CD4-positive, alpha-beta T cell (primary cell): ENCODE results near the gene LCN1. TPM values are rescaled to one million over a fixed set of nuclear protein-coding genes. Genes with fewer than 3 reads are reported as not detected.

ENCODE experiments used
- ATAC-seq: fragments of 200-7000 bp; cut with Tn5 transposase; one replicate; pipeline ENCODE4 v1.10.0; 2022; ENCODE audit warnings: mild to moderate bottlenecking; ENCODE audit not compliant: poor library complexity
- CTCF ChIA-PET: fragments of 350-600 bp; sonication (Branson Sonifier 250); formaldehyde crosslinking; loops from one replicate; lab custom pipeline; 2021; ENCODE audit warnings: antibody characterized with exemption, inconsistent platforms; lab: Charles Lee
- POLR2A ChIA-PET: fragments of 350-600 bp; sonication (Branson Sonifier 250); formaldehyde crosslinking; loops from one replicate; lab custom pipeline; 2021; ENCODE audit warnings: antibody characterized with exemption, inconsistent platforms; lab: Charles Lee
- DNase-seq, 14 experiments: peaks; one replicate each; pipeline ENCODE4 v3.0.0-alpha.2; 2013 to 2020; ENCODE audit warnings: mixed read lengths in 2 of 14
- H3K27ac ChIP-seq, 2 donors: one replicate each; pipeline versions ENCODE4 v1.5.1 to v1.7.0; 2013; ENCODE audit warnings: low read length in 2 of 2, low read depth in 1 of 2, mild to moderate bottlenecking in 1 of 2
- H3K27me3 ChIP-seq, 2 experiments: 1 replicate in 1 of 2; 2 replicates in 1 of 2; pipeline versions ENCODE4 v1.6.1 to v1.7.0; 2013; ENCODE audit warnings: low read length in 2 of 2, control low read depth in 1 of 2, mild to moderate bottlenecking in 1 of 2, moderate library complexity in 1 of 2; ENCODE audit not compliant: insufficient read depth in 2 of 2, control insufficient read depth in 1 of 2
- H3K36me3 ChIP-seq: one replicate; pipeline ENCODE4 v1.6.1; 2013; ENCODE audit warnings: low read length, control low read depth; ENCODE audit not compliant: insufficient read depth
- H3K4me1 ChIP-seq: one replicate; pipeline ENCODE4 v1.6.1; 2013; ENCODE audit warnings: low read length, control low read depth; ENCODE audit not compliant: insufficient read depth
- H3K4me3 ChIP-seq: one replicate; pipeline ENCODE4 v1.5.1; 2013; ENCODE audit warnings: mild to moderate bottlenecking, low read length, moderate library complexity
- H3K9me3 ChIP-seq, 2 experiments: 1 replicate in 1 of 2; 2 replicates in 1 of 2; pipeline versions ENCODE4 v1.6.1 to v1.7.0; 2013; ENCODE audit warnings: low read length in 2 of 2, mild to moderate bottlenecking in 2 of 2, control low read depth in 1 of 2, moderate library complexity in 1 of 2; ENCODE audit not compliant: control insufficient read depth in 1 of 2, insufficient read depth in 1 of 2
- H3K27ac Mint-ChIP-seq: one replicate; pipeline ENCODE4 v1.8.0; 2020; ENCODE audit warnings: mixed read lengths
- H3K27me3 Mint-ChIP-seq: one replicate; pipeline ENCODE4 v1.8.0; 2021; ENCODE audit warnings: mixed read lengths
- H3K36me3 Mint-ChIP-seq: one replicate; pipeline ENCODE4 v1.8.0; 2021; ENCODE audit warnings: low read depth, mixed read lengths
- H3K4me1 Mint-ChIP-seq: one replicate; pipeline ENCODE4 v1.8.0; 2021; ENCODE audit warnings: low read depth, mixed read lengths
- H3K4me3 Mint-ChIP-seq: one replicate; pipeline ENCODE4 v1.8.0; 2020; ENCODE audit warnings: mild to moderate bottlenecking, mixed read lengths
- H3K9me3 Mint-ChIP-seq: one replicate; pipeline ENCODE4 v1.8.0; 2020; ENCODE audit warnings: mixed read lengths
- intact Hi-C, 2 experiments: fragments of 100-400 bp; cut with DNase I in 1 of 2; cut with micrococcal nuclease in 1 of 2; formaldehyde crosslinking; loops; one replicate each; pipeline versions ENCODE4 v1.15.1 to v1.9.0; 2023 to 2025; cut with DNase I, micrococcal nuclease
- total RNA-seq, 174 experiments: library from RNA in 2 of 174; stranded (reverse) in 2 of 174; gene quantifications; one replicate each; pipeline ENCODE4 v1.2.3 and lab custom pipeline; 2021 to 2026
- TF ChIP-seq, protein P1 (sequence below): fragments of 200-600 bp; IDR thresholded peaks from one replicate; pipeline ENCODE4 v1.8.0; 2022; ENCODE audit warnings: antibody characterized with exemption, mild to moderate bottlenecking

The LCN1 gene
- total RNA-seq, 2 experiments from 2014 or later: not detected

DNA sequence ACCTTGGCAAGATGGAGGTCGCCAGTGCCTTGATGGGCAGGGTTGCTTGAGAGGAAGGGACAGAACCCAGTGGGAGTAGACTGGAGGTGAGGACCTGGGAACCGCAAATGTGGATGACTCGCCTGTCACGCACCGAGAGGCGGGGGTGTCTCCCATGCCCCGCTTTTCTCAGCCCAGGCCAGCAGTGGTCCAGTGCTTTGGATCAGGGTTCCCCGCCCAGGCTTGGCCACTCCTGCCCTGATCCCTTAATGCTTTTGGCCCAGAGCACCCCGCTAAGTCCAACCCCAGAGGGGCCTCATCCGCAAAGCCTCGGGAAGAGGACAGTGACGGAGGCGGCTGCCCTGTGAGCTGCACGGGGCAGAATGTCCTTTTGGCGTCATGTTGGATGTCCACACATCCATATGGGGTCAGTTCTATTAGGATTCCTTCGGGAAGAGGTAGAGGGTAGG lies 18.3 kb upstream of the LCN1 start:
- ChIA-PET CTCF (no interaction called here), POLR2A (no interaction called here)
- Histone ChIP-seq H3K27ac (no peak overlapping the region), H3K4me1 (peaks cover 46% of the 10 kb centered on the region), H3K9me3 (peaks cover 0 to 9% of the 10 kb centered on the region in 2 experiments), H3K36me3 (peaks cover 27% of the 10 kb centered on the region), H3K27me3 (no peaks in the 10 kb centered on the region), H3K4me3 (no peak overlapping the region)
- Mint-ChIP-seq H3K36me3 (peaks cover 41% of the 10 kb centered on the region), H3K27me3 (no peaks in the 10 kb centered on the region), H3K9me3 (no peaks in the 10 kb centered on the region), H3K4me3 (peak overlapping the region; percentile 82), H3K27ac (no peak overlapping the region), H3K4me1 (peaks cover 24% of the 10 kb centered on the region)
- intact Hi-C loops: loop anchor here in 1 of 2 experiments (5.0 to 10.0 kb wide), 3 partner anchors 459 to 1338 kb away; partner anchors contain the start of genes RNU6ATAC, RXRA and UBAC1
- DNase-seq: no peak
- no peak for ATAC-seq
- TF ChIP-seq, protein P1, sequence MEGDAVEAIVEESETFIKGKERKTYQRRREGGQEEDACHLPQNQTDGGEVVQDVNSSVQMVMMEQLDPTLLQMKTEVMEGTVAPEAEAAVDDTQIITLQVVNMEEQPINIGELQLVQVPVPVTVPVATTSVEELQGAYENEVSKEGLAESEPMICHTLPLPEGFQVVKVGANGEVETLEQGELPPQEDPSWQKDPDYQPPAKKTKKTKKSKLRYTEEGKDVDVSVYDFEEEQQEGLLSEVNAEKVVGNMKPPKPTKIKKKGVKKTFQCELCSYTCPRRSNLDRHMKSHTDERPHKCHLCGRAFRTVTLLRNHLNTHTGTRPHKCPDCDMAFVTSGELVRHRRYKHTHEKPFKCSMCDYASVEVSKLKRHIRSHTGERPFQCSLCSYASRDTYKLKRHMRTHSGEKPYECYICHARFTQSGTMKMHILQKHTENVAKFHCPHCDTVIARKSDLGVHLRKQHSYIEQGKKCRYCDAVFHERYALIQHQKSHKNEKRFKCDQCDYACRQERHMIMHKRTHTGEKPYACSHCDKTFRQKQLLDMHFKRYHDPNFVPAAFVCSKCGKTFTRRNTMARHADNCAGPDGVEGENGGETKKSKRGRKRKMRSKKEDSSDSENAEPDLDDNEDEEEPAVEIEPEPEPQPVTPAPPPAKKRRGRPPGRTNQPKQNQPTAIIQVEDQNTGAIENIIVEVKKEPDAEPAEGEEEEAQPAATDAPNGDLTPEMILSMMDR: no peak

DNA sequence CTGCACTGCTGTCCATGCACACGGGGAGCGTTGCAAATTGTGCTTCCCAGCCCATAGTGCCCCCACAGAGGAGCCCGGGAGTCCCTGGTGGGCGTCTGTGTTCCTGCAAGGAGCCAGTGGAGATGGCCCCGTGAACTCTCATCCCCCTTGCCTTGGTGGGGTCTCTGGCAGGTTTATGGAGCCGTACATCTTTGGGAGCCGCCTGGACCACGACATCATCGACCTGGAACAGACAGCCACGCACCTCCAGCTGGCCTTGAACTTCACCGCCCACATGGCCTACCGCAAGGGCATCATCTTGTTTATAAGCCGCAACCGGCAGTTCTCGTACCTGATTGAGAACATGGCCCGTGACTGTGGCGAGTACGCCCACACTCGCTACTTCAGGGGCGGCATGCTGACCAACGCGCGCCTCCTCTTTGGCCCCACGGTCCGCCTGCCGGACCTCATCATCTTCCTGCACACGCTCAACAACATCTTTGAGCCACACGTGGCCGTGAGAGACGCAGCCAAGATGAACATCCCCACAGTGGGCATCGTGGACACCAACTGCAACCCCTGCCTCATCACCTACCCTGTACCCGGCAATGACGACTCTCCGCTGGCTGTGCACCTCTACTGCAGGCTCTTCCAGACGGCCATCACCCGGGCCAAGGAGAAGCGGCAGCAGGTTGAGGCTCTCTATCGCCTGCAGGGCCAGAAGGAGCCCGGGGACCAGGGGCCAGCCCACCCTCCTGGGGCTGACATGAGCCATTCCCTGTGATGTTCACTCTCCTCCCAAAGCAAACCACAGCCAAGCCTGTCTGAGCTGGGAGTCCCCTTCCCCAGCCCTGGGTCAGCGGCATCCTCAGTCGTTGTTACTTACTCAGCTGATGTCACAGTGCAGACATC lies 17.6 kb upstream of the LCN1 start:
- CTCF ChIA-PET: no interaction called here
- ATAC-seq: no peak
- intact Hi-C loops: loop anchor here in 1 of 2 experiments (5.0 to 10.0 kb wide), 3 partner anchors 459 to 1339 kb away; partner anchors contain the start of genes RNU6ATAC, RXRA and UBAC1

More for the DNA sequence above, 17.6 kb upstream of the LCN1 start:
- Histone ChIP-seq H3K36me3 (peaks cover 27% of the 10 kb centered on the region), H3K4me3 (no peak overlapping the region), H3K9me3 (peaks cover 0 to 14% of the 10 kb centered on the region in 2 experiments), H3K27ac (no peak overlapping the region), H3K27me3 (no peaks in the 10 kb centered on the region), H3K4me1 (peaks cover 46% of the 10 kb centered on the region)
- Mint-ChIP-seq H3K27me3 (no peaks in the 10 kb centered on the region), H3K9me3 (no peaks in the 10 kb centered on the region), H3K4me1 (peaks cover 24% of the 10 kb centered on the region), H3K4me3 (peak overlapping the region; percentile 82), H3K27ac (no peak overlapping the region), H3K36me3 (peaks cover 41% of the 10 kb centered on the region)
- POLR2A ChIA-PET: no interaction called here
- TF ChIP-seq, protein P1: no peak
- DNase-seq: no peak
